T-helper 2 cell treated with Interferon-gamma antibody and Interleukin-4, amounts not matched to agents 5 μg/mL and 100 μg/mL, for 36 hours (primary cell): ENCODE results near the gene FBLN5.
A peak's percentile ranks its signal among the peaks of the same experiment; 100 is the strongest.
"Not testable (repeated sequence)": the region's sequence is repeated elsewhere in the genome, so short reads cannot be mapped to it uniquely, and the experiment has no call there.

Source experiments
- DNase-seq: peaks from one replicate; pipeline ENCODE4 v3.0.0; 2021; ENCODE audit warnings: low spot score
- H3K27ac Mint-ChIP-seq: one replicate; pipeline ENCODE4 v1.8.0; 2021; ENCODE audit warnings: mild to moderate bottlenecking, mixed read lengths
- H3K27me3 Mint-ChIP-seq: one replicate; pipeline ENCODE4 v1.8.0; 2021; ENCODE audit warnings: low read depth, mixed read lengths
- H3K36me3 Mint-ChIP-seq: one replicate; pipeline ENCODE4 v1.8.0; 2021; ENCODE audit warnings: low read depth, mixed read lengths
- H3K4me1 Mint-ChIP-seq: one replicate; pipeline ENCODE4 v1.8.0; 2021; ENCODE audit warnings: low read depth, mixed read lengths
- H3K4me3 Mint-ChIP-seq: one replicate; pipeline ENCODE4 v1.8.0; 2022; ENCODE audit warnings: mild to moderate bottlenecking, moderate library complexity, mixed read lengths
- H3K9me3 Mint-ChIP-seq: one replicate; pipeline ENCODE4 v1.8.0; 2021; ENCODE audit warnings: mixed read lengths

The FBLN5 gene

DNA sequence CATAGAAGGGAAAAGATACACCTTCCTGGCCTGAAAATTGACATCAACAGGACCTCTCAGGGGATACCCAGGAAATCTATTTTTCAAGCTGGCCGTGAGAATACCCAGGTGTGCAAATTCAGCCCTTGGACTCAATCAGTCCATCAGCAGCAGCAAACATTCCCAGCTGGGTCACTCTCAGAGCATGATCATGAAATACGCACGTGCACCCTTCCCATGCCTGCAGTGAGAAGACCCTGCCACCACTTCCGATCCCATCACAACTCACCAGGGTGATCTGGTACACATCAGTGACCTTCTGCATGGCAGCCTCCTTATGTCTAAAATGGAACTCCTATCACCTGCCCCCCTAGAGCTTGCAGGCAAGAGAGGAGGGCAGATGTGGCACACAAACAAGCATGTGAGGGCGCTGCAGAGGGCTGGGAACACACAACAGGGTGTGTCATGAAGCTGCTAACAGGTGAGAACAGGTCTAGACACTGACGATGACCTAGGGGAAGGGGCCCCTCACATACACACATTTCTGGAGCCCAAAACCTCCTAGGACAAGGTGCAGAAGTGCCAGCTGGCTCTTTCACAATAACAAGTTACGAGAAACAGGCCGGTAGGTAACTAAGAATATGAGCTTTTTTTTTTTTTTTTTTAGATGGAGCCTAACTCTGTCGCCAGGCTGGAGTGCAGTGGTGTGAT is 42.4 kb downstream of the FBLN5 start:
- peaks cover 2% of the 10 kb centered on the region for H3K4me1 Mint-ChIP-seq

DNA sequence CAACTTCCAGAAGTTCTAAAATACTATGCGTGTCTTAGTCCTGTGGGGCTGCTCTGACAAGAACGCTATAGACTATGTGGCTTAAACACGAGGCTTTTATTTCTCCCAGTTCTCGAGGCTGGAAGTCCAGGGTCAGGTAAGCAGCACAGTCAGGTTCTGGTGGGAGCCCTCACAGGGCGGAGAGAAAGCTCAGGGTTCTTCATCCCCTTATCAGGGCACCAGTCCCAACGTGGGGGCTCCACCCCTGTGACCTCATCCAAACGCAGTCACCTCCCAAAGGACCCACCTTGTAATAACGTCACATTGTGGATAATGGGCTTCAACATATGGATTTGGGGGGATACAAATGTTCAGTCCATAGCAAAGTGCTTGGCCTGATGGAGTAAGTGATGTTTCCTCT is 43.0 kb downstream of the FBLN5 start:
- no peaks in the 10 kb centered on the region for H3K4me1 Mint-ChIP-seq
- no peaks in the 10 kb centered on the region for H3K9me3 Mint-ChIP-seq
- H3K27ac Mint-ChIP-seq = no peak overlapping the region
- H3K36me3 Mint-ChIP-seq = no peaks in the 10 kb centered on the region
- no peak for DNase-seq
- H3K4me3 Mint-ChIP-seq = no peak overlapping the region
- no peaks in the 10 kb centered on the region for H3K27me3 Mint-ChIP-seq

More for the DNA sequence above, 42.4 kb downstream of the FBLN5 start:
- no peaks in the 10 kb centered on the region for H3K9me3 Mint-ChIP-seq
- no peak overlapping the region for H3K4me3 Mint-ChIP-seq
- DNase-seq = no peak
- H3K36me3 Mint-ChIP-seq = no peaks in the 10 kb centered on the region
- H3K27ac Mint-ChIP-seq = no peak overlapping the region
- no peaks in the 10 kb centered on the region for H3K27me3 Mint-ChIP-seq

DNA sequence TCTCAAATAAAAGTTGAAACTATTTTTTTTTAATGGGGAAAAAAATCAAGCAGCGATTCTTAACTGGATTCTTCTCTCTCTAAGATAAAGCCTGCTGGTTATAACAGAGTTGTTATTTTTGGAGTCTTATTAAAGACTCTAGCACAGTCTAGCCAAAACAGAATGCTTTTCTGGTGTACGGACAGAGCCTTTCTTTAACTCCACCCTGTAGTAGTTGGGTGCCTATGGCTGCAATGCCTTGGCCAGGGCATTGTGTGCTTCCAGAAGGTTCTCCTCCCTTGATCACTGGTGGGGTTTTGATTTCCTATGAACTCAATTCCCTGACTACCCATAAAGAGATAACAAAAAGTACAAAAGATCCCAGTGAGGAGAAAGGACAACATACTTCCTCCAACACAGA is 44.4 kb downstream of the FBLN5 start:
- DNase-seq = no peak
- no peak overlapping the region for H3K4me3 Mint-ChIP-seq
- H3K9me3 Mint-ChIP-seq = no peaks in the 10 kb centered on the region
- H3K36me3 Mint-ChIP-seq = no peaks in the 10 kb centered on the region
- H3K27ac Mint-ChIP-seq = no peak overlapping the region
- H3K27me3 Mint-ChIP-seq = no peaks in the 10 kb centered on the region
- H3K4me1 Mint-ChIP-seq = no peaks in the 10 kb centered on the region

GRCh38 chr14:91902336-91902735 is 45.2 kb downstream of the FBLN5 start:
- no peaks in the 10 kb centered on the region for H3K4me1 Mint-ChIP-seq
- H3K4me3 Mint-ChIP-seq = no peak overlapping the region
- no peak for DNase-seq
- H3K27ac Mint-ChIP-seq = no peak overlapping the region
- H3K9me3 Mint-ChIP-seq = no peaks in the 10 kb centered on the region
- H3K27me3 Mint-ChIP-seq = no peaks in the 10 kb centered on the region
- no peaks in the 10 kb centered on the region for H3K36me3 Mint-ChIP-seq

DNA sequence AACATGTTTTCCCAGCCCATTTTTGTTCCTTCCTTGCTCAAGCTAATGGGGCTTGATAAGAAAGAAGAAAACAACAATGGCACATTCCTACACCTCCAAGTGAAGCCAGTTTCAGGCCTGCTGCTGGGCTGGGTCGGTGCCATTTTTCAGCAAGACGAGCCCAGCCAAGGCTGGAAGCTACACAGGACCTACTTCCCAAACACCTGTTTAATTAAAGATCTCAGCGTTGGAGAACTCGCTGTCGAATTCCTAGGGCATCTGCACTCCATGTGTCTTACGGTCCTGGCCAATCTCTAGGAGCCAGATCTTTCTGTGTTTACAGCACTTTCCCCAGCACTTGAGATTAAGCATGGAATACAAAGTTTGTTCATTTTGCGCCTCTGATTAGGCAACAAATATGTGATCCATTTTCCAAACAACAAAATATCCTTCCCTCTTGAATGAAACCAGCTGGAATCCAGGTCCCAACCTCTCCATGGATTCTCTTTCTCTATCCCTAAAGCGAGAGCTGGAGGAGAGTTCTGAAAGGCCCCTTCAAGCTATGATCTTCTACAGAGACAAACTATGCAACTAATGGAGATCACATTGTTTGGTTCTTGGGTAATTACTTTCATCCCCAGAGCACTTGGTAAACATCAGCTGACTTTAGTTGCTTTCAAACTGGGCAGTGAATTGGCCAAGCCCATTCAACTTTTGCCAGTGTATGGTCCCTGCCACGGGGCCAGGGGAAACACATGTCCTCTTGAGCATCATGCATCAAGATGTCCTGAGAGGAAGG is 45.9 kb downstream of the FBLN5 start:
- Mint-ChIP-seq H3K27me3 (no peaks in the 10 kb centered on the region), H3K27ac (no peak overlapping the region), H3K9me3 (no peaks in the 10 kb centered on the region), H3K4me1 (no peaks in the 10 kb centered on the region), H3K36me3 (no peaks in the 10 kb centered on the region), H3K4me3 (no peak overlapping the region)
- DNase-seq = no peak

DNA sequence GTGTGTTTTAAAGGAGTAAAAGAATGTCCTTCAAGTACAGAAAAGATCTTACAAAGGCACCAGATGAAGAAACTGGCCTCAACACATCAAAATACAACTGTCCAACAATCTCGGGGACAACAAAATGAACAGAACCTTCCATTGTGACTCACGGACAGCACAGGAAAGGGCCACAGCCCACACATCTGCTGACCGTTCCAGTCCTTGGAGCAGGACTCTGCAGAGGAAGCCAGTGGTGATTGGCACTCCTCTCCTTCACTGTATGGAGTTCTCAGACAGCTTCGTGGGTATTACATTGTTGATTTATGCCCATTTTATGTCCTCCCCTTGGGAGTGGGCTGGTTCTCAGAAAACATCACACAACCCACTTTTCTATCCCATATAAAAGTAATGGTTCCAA is 47.7 kb downstream of the FBLN5 start:
- Mint-ChIP-seq H3K9me3 (no peaks in the 10 kb centered on the region), H3K27ac (no peak overlapping the region), H3K4me1 (no peaks in the 10 kb centered on the region), H3K4me3 (no peak overlapping the region), H3K27me3 (peaks cover 3% of the 10 kb centered on the region), H3K36me3 (no peaks in the 10 kb centered on the region)
- no peak for DNase-seq

DNA sequence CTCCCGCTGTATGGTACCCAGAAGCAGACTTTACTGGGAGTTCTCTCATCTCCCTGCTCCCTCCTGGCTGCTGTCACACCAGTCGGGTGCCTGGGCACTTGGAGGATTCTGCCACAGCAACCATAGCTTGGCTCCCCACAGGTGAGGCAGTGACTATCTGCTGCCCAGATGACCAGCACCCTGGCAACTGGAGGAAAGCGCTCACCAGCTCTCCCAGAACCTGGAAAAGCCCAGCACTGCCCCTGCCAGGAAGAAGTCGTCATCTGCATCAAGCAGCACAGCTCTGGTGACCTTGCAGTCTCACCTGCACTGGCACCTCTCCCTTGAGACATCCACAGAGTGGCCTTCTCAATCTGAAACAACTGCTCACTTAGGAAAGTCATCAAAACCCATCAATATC is 48.3 kb downstream of the FBLN5 start:
- no peaks in the 10 kb centered on the region for H3K36me3 Mint-ChIP-seq
- no peak for DNase-seq
- no peaks in the 10 kb centered on the region for H3K4me1 Mint-ChIP-seq
- no peaks in the 10 kb centered on the region for H3K9me3 Mint-ChIP-seq
- no peak overlapping the region for H3K4me3 Mint-ChIP-seq
- H3K27ac Mint-ChIP-seq = no peak overlapping the region
- peaks cover 3% of the 10 kb centered on the region for H3K27me3 Mint-ChIP-seq

DNA sequence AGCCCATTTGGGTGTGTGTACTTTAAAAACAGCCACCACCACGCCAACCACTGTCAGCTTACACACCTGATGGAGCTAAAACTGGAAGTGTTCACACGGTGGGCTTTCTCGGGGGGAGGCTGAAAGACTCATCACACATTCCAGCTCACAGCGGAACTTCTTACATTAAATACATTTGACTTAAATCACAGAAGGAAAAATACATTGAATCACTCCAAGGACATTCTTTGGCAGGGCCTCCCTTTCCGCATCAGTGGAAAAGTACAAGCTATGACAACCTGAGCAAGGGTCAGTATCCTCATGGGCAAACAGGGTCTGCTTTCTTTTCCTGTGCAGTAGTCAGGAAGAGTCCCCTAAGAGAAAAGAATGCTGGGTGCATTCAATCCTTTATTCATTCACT is 49.1 kb downstream of the FBLN5 start:
- no peaks in the 10 kb centered on the region for H3K9me3 Mint-ChIP-seq
- H3K27me3 Mint-ChIP-seq = peaks cover 3% of the 10 kb centered on the region
- no peaks in the 10 kb centered on the region for H3K36me3 Mint-ChIP-seq
- H3K4me3 Mint-ChIP-seq = no peak overlapping the region
- peaks cover 8% of the 10 kb centered on the region for H3K4me1 Mint-ChIP-seq
- DNase-seq = no peak
- no peak overlapping the region for H3K27ac Mint-ChIP-seq

DNA sequence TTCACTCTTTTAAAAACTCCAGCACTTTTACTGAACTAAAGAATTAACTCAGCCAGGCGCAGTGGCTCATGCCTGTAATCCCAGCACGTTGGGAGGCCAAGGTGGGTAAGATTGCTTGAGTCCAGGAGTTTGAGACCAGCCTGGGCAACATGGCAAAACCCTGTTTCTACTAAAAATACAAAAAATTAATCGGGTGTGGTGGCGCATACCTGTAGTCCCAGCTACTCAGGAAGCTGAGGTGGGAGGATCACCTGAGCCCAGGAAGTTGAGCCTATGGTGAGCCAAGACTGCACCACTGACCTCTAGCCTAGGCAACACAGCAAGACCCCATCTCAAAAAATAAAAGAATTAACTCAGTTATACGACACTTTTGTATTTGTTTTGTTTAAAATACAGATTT is 49.8 kb downstream of the FBLN5 start:
- not testable (repeated sequence) for H3K27ac Mint-ChIP-seq, DNase-seq, H3K27me3 Mint-ChIP-seq, H3K36me3 Mint-ChIP-seq, H3K9me3 Mint-ChIP-seq, H3K4me3 Mint-ChIP-seq
- H3K4me1 Mint-ChIP-seq = peaks cover 14% of the 10 kb centered on the region

DNA sequence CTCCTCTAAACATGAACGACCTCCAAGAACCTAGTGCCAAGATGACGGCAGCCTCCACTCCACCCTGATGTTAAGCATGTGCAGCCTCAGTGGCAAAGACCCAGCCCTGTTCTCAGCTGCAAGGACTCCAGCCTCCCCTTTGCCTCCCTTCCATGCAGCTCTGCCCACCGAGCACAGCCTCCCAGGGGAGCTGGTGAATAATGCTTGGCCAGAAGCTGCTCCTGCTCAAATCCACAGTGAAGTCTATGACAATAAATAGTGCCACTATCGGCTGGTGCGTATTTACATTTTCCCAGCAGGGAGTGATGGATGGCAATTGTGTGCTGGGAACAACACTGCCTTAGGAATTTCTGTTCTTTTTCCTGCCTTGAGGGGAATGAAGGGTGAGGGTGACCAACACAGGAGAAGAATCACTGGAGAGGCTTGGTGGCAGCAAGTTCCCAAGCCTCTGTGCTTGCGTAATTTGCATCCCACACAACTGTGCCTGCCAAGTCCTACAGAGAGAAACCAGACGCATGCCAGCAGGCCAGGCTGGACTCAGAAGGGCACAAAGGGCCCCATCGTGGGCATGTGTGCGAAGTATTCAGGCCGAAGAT is 50.3 kb downstream of the FBLN5 start:
- DNase-seq = no peak
- no peak overlapping the region for H3K27ac Mint-ChIP-seq
- H3K4me3 Mint-ChIP-seq = no peak overlapping the region
- H3K27me3 Mint-ChIP-seq = peaks cover 3% of the 10 kb centered on the region
- H3K9me3 Mint-ChIP-seq = no peaks in the 10 kb centered on the region
- peaks cover 20% of the 10 kb centered on the region for H3K4me1 Mint-ChIP-seq
- H3K36me3 Mint-ChIP-seq = no peaks in the 10 kb centered on the region

DNA sequence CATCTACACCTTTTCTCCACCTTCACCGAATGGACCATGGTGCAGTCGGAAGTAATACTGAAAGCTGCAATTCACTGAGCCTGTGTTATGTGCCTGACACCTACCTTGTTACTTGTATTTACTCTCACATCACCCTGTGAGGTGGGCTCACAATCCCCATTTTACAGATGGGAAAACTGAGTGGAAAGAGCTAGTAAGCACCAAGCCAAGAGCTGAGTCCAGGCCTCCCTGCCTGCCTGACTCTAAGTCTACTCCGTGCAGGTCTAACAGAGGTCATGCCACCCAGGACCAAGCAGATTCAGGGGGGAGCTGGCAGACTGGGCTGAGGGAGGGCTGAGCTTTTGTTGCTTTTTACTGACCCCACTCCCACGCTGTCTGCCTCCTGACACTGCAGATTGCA is 51.1 kb downstream of the FBLN5 start:
- DNase-seq = no peak
- Mint-ChIP-seq H3K36me3 (no peaks in the 10 kb centered on the region), H3K27ac (no peak overlapping the region), H3K4me3 (no peak overlapping the region), H3K9me3 (no peaks in the 10 kb centered on the region), H3K4me1 (peaks cover 26% of the 10 kb centered on the region), H3K27me3 (peaks cover 3% of the 10 kb centered on the region)

DNA sequence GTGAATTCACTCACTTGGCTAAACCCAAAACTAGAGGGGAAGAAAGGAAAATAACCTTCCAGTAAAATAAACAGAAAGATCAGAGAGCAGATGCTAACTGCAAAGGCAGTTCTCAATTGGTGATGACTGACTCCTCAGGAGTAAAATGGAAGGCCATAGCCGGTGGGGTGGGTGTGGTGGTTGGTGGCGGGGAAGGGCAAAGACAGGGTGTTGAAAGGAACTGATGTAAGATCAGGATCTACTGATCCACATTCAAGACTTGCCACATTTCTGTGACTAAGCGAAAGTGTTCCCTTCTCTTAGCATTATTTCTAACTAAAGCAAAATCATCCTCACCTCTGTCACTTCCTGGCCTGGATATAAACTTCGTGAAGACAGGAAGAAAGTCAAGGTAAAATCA is 53.8 kb downstream of the FBLN5 start:
- H3K27ac Mint-ChIP-seq = peak overlapping the region; percentile 77
- DNase-seq = peak; percentile 27
- peaks cover 46% of the 10 kb centered on the region for H3K4me1 Mint-ChIP-seq
- H3K4me3 Mint-ChIP-seq = peak overlapping the region; percentile 22
- H3K27me3 Mint-ChIP-seq = peaks cover 3% of the 10 kb centered on the region
- H3K9me3 Mint-ChIP-seq = no peaks in the 10 kb centered on the region
- H3K36me3 Mint-ChIP-seq = no peaks in the 10 kb centered on the region

DNA sequence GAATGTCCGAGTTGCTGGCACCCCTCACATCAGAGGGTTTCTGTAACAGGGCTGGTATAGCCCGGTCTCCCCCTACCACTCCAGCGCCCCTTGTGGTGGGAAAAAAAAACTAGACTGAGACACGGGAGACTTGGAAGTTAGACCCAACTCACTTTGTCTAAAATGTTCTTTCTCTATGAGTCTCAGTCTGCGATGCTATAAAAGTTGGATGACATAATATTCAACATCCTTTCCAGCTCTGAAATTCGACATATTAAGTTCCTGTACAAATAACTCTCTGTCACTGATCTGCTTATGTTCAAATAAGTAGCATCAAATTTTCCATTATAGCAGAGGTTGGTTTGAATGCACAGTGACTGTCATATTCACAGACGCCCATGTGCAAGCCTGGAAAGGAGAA is 54.5 kb downstream of the FBLN5 start:
- Mint-ChIP-seq H3K36me3 (no peaks in the 10 kb centered on the region), H3K9me3 (no peaks in the 10 kb centered on the region), H3K4me1 (peaks cover 48% of the 10 kb centered on the region), H3K4me3 (no peak overlapping the region), H3K27ac (peak overlapping the region; percentile 77), H3K27me3 (peaks cover 3% of the 10 kb centered on the region)
- DNase-seq = no peak

- Mint-ChIP-seq H3K27me3 (peaks cover 3% of the 10 kb centered on the region), H3K27ac (no peak overlapping the region), H3K9me3 (no peaks in the 10 kb centered on the region), H3K36me3 (no peaks in the 10 kb centered on the region), H3K4me1 (peaks cover 48% of the 10 kb centered on the region), H3K4me3 (peak overlapping the region; percentile 2)
- DNase-seq = no peak
Measured at GRCh38 chr14:91891721-91892220, 55.7 kb downstream of the FBLN5 start.
